HTR-8/SVneo (cell line): ENCODE results near the gene FGD2.
A peak's percentile ranks its signal among the peaks of the same experiment; 100 is the strongest.
"Not testable (repeated sequence)": the region's sequence is repeated elsewhere in the genome, so short reads cannot be mapped to it uniquely, and the experiment has no call there.

Experiments
- DNase-seq: peaks from one replicate; pipeline ENCODE4 v3.0.0; 2011; ENCODE audit warnings: low spot score, mixed read lengths; ENCODE audit not compliant: insufficient read length
- FAIRE-seq: peaks from 2 replicates; lab custom pipeline; 2011; peaks lifted over from hg19 to GRCh38; lab: Jason Lieb, UNC

FGD2 gene

GRCh38 chr6:36986704-36987047 lies 18.8 kb upstream of the FGD2 start:
- FAIRE-seq (no peak), DNase-seq (no peak)

GRCh38 chr6:36989264-36989663 lies 16.2 kb upstream of the FGD2 start:
- no peak for DNase-seq
- no peak for FAIRE-seq

GRCh38 chr6:36990401-36990800 lies 15.1 kb upstream of the FGD2 start:
- DNase-seq, FAIRE-seq: not testable (repeated sequence)

GRCh38 chr6:36997811-36998722 lies 7.4 kb upstream of the FGD2 start:
- FAIRE-seq: no peak

GRCh38 chr6:36998723-36999038 lies 6.8 kb upstream of the FGD2 start:
- FAIRE-seq (no peak), DNase-seq (no peak)

More at GRCh38 chr6:36997811-36998722, 7.4 kb upstream of the FGD2 start:
- no peak for DNase-seq

- DNase-seq: no peak
- FAIRE-seq: peak; percentile 36
Observed at GRCh38 chr6:36999061-36999750, 6.2 kb upstream of the FGD2 start.

GRCh38 chr6:36999751-37000125 lies 5.7 kb upstream of the FGD2 start:
- FAIRE-seq (no peak), DNase-seq (no peak)

GRCh38 chr6:37004044-37004980 lies 1.1 kb upstream of the FGD2 start:
- no peak for FAIRE-seq
- DNase-seq: no peak

GRCh38 chr6:37005827-37006567 lies 542 bp downstream of the FGD2 start:
- FAIRE-seq (no peak), DNase-seq (no peak)

GRCh38 chr6:37006793-37007339 lies 1.4 kb downstream of the FGD2 start:
- FAIRE-seq (no peak), DNase-seq (peak; percentile 33)

- peak; percentile 46 for FAIRE-seq
- no peak for DNase-seq
Observed at GRCh38 chr6:37007340-37008043, 2.0 kb downstream of the FGD2 start.

- DNase-seq: no peak
- FAIRE-seq: no peak
Observed at GRCh38 chr6:37008484-37009465, 3.3 kb downstream of the FGD2 start.

GRCh38 chr6:37010402-37010892 lies 5.0 kb downstream of the FGD2 start:
- DNase-seq: no peak
- no peak for FAIRE-seq

- DNase-seq: no peak
- FAIRE-seq: no peak
Observed at GRCh38 chr6:37011656-37012378, 6.4 kb downstream of the FGD2 start.

GRCh38 chr6:37013516-37014491 lies 8.3 kb downstream of the FGD2 start:
- DNase-seq: no peak
- FAIRE-seq: no peak

- no peak for FAIRE-seq
- DNase-seq: no peak
Observed at GRCh38 chr6:37014667-37015066, 9.2 kb downstream of the FGD2 start.
